Thymus (tissue), 11 donors: Measurements from ENCODE around the gene SRPK3. TPM values are rescaled to one million over a fixed set of nuclear protein-coding genes. Genes with fewer than 3 reads are reported as not detected.

Experiments used
- DNase-seq, 9 donors: peaks; one replicate each; pipeline ENCODE4 v3.0.0-alpha.2; 2013; ENCODE audit warnings: low spot score in 9 of 9, low read depth in 6 of 9, missing footprints in 1 of 9
- H3K27ac ChIP-seq, 2 donors: one replicate each; pipeline ENCODE4 v1.5.1; 2013; ENCODE audit warnings: control low read depth in 1 of 2, low read depth in 1 of 2, low read length in 1 of 2, mild to moderate bottlenecking in 1 of 2, moderate library complexity in 1 of 2
- H3K27me3 ChIP-seq, 2 donors: one replicate each; pipeline ENCODE4 v1.5.1; 2013; ENCODE audit warnings: low read length in 1 of 2; ENCODE audit not compliant: control insufficient read depth in 2 of 2, insufficient read depth in 1 of 2
- H3K36me3 ChIP-seq, 2 donors: one replicate each; pipeline ENCODE4 v1.5.1; 2013; ENCODE audit warnings: low read length in 1 of 2, mild to moderate bottlenecking in 1 of 2, moderate library complexity in 1 of 2; ENCODE audit not compliant: control insufficient read depth in 2 of 2, insufficient read depth in 2 of 2
- H3K4me1 ChIP-seq, 2 donors: one replicate each; pipeline ENCODE4 v1.5.1; 2013; ENCODE audit warnings: low read length in 2 of 2; ENCODE audit not compliant: control insufficient read depth in 2 of 2, insufficient read depth in 2 of 2
- H3K4me3 ChIP-seq, 2 donors: one replicate each; pipeline ENCODE4 v1.5.1; 2013; ENCODE audit warnings: low read length in 2 of 2, control low read depth in 1 of 2, mild to moderate bottlenecking in 1 of 2
- H3K9me3 ChIP-seq, 2 donors: one replicate each; pipeline ENCODE4 v1.5.1; 2013; ENCODE audit warnings: low read length in 1 of 2, mild to moderate bottlenecking in 1 of 2; ENCODE audit not compliant: control insufficient read depth in 2 of 2, insufficient read depth in 1 of 2
- WGBS: extraction: QIAGEN DNeasy Blood & Tissue Kit; methylation state at CpG from one replicate; pipeline ENCODE4 v1.1.7; 2013; 5-methylcytosine and 5-hydroxymethylcytosine counted together
- polyA plus RNA-seq: library from polyadenylated mRNA; stranded (reverse); fragments of 200-250 nt; gene quantifications from one replicate; pipeline ENCODE4 v1.2.3, GENCODE V29; 2013
- total RNA-seq: library from RNA; stranded (reverse); fragments of 120-200 nt; gene quantifications from one replicate; pipeline ENCODE4 v1.2.4, GENCODE V29; 2013
- donor health status: healthy.

The SRPK3 gene
- total and polyA plus RNA-seq, 2 donors = 0.61 to 0.75 TPM

- Histone ChIP-seq H3K9me3 (no peaks in the 10 kb centered on the region), H3K27me3 (peaks cover 0 to 10% of the 10 kb centered on the region in 2 donors), H3K4me1 (peaks cover 0 to 8% of the 10 kb centered on the region in 2 donors), H3K36me3 (no peaks in the 10 kb centered on the region), H3K27ac (no peak overlapping the region), H3K4me3 (no peak overlapping the region)
- DNase-seq = no peak
- WGBS = 94% methylated on average over 14 of the region's 14 CpGs
Observed at GRCh38 chrX:153762626-153763173, 18.1 kb upstream of the SRPK3 start.

- Histone ChIP-seq H3K36me3 (no peaks in the 10 kb centered on the region), H3K4me1 (peaks cover 0 to 8% of the 10 kb centered on the region in 2 donors), H3K9me3 (no peaks in the 10 kb centered on the region), H3K4me3 (no peak overlapping the region), H3K27ac (no peak overlapping the region), H3K27me3 (peaks cover 0 to 10% of the 10 kb centered on the region in 2 donors)
- DNase-seq = no peak
- WGBS = 91% methylated on average over 17 of the region's 18 CpGs
Observed at GRCh38 chrX:153763298-153763932, 17.4 kb upstream of the SRPK3 start.

- WGBS = 37% methylated on average over 26 of the region's 26 CpGs
- Histone ChIP-seq H3K27me3 (peaks cover 0 to 10% of the 10 kb centered on the region in 2 donors), H3K36me3 (no peaks in the 10 kb centered on the region), H3K9me3 (no peaks in the 10 kb centered on the region), H3K27ac (no peak within 1 kb of the TSS), H3K4me3 (no peak within 1 kb of the TSS), H3K4me1 (peaks cover 0 to 8% of the 10 kb centered on the region in 2 donors)
- peak in 8 of 9 donors; percentile 26 to 75 (median 42) for DNase-seq
Observed at GRCh38 chrX:153763989-153764755, 16.7 kb upstream of the SRPK3 start, which contains the start of gene PLXNB3. Gene PLXNB3 (plus strand): TSS chrX:153764249. CDS start chrX:153765536, 1,287 bp downstream.

GRCh38 chrX:153764786-153765137 lies 16.1 kb upstream of the SRPK3 start:
- peaks cover 0 to 8% of the 10 kb centered on the region in 2 donors for H3K4me1 ChIP-seq
- WGBS = 97% methylated on average over 7 of the region's 7 CpGs
- no peak overlapping the region for H3K27ac ChIP-seq
- H3K4me3 ChIP-seq = no peak overlapping the region
- peaks cover 0 to 10% of the 10 kb centered on the region in 2 donors for H3K27me3 ChIP-seq
- H3K36me3 ChIP-seq = no peaks in the 10 kb centered on the region
- no peaks in the 10 kb centered on the region for H3K9me3 ChIP-seq
- no peak for DNase-seq

GRCh38 chrX:153765138-153766079 lies 15.4 kb upstream of the SRPK3 start:
- Histone ChIP-seq H3K27me3 (peaks cover 0 to 10% of the 10 kb centered on the region in 2 donors), H3K27ac (no peak overlapping the region), H3K9me3 (no peaks in the 10 kb centered on the region), H3K4me1 (peaks cover 0 to 8% of the 10 kb centered on the region in 2 donors), H3K4me3 (no peak overlapping the region), H3K36me3 (no peaks in the 10 kb centered on the region)
- no peak for DNase-seq
- 83% methylated on average over 27 of the region's 27 CpGs for WGBS

- DNase-seq = peak in 2 of 9 donors; percentile 0 to 31
- 20% methylated on average over 21 of the region's 21 CpGs for WGBS
- H3K27ac ChIP-seq = no peak overlapping the region
- H3K27me3 ChIP-seq = peaks cover 0 to 10% of the 10 kb centered on the region in 2 donors
- no peaks in the 10 kb centered on the region for H3K9me3 ChIP-seq
- peaks cover 0 to 8% of the 10 kb centered on the region in 2 donors for H3K4me1 ChIP-seq
- no peak overlapping the region for H3K4me3 ChIP-seq
- H3K36me3 ChIP-seq = no peaks in the 10 kb centered on the region
Observed at GRCh38 chrX:153766098-153766817, 14.6 kb upstream of the SRPK3 start.

GRCh38 chrX:153766871-153767673 lies 13.8 kb upstream of the SRPK3 start:
- H3K9me3 ChIP-seq = no peaks in the 10 kb centered on the region
- H3K27ac ChIP-seq = no peak overlapping the region
- peaks cover 0 to 10% of the 10 kb centered on the region in 2 donors for H3K27me3 ChIP-seq
- WGBS = 96% methylated on average over 56 of the region's 56 CpGs
- no peaks in the 10 kb centered on the region for H3K36me3 ChIP-seq
- H3K4me1 ChIP-seq = peaks cover 0 to 8% of the 10 kb centered on the region in 2 donors
- no peak for DNase-seq
- no peak overlapping the region for H3K4me3 ChIP-seq

- DNase-seq = no peak
- H3K36me3 ChIP-seq = no peaks in the 10 kb centered on the region
- H3K4me3 ChIP-seq = no peak overlapping the region
- 96% methylated on average over 20 of the region's 20 CpGs for WGBS
- no peaks in the 10 kb centered on the region for H3K9me3 ChIP-seq
- peaks cover 0 to 8% of the 10 kb centered on the region in 2 donors for H3K4me1 ChIP-seq
- H3K27me3 ChIP-seq = peaks cover 0 to 10% of the 10 kb centered on the region in 2 donors
- no peak overlapping the region for H3K27ac ChIP-seq
Observed at GRCh38 chrX:153767674-153768055, 13.2 kb upstream of the SRPK3 start.
